Glutamatergic neuron (in vitro differentiated cells): Measurements from ENCODE around the gene CAPN5. TPM values are rescaled to one million over a fixed set of nuclear protein-coding genes. Genes with fewer than 3 reads are reported as not detected.
"Not testable (repeated sequence)": the region's sequence is repeated elsewhere in the genome, so short reads cannot be mapped to it uniquely, and the experiment has no call there.

Experiments
- DNase-seq: peaks from one replicate; pipeline ENCODE4 v3.0.0; 2022
- H3K27ac Mint-ChIP-seq: one replicate; pipeline ENCODE4 v1.8.0; 2020; ENCODE audit warnings: mild to moderate bottlenecking, mixed read lengths, inconsistent platforms; ENCODE audit not compliant: unreplicated experiment
- H3K27me3 Mint-ChIP-seq: one replicate; pipeline ENCODE4 v1.8.0; 2020; ENCODE audit warnings: mild to moderate bottlenecking, moderate library complexity, mixed read lengths, inconsistent platforms; ENCODE audit not compliant: unreplicated experiment
- H3K36me3 Mint-ChIP-seq: one replicate; pipeline ENCODE4 v1.8.0; 2020; ENCODE audit warnings: mild to moderate bottlenecking, mixed read lengths, inconsistent platforms; ENCODE audit not compliant: unreplicated experiment
- H3K4me1 Mint-ChIP-seq: one replicate; pipeline ENCODE4 v1.8.0; 2020; ENCODE audit warnings: mild to moderate bottlenecking, low read depth, mixed read lengths, inconsistent platforms; ENCODE audit not compliant: unreplicated experiment
- H3K4me3 Mint-ChIP-seq: one replicate; pipeline ENCODE4 v1.8.0; 2020; ENCODE audit warnings: mild to moderate bottlenecking, mixed read lengths, inconsistent platforms; ENCODE audit not compliant: unreplicated experiment
- H3K9me3 Mint-ChIP-seq: one replicate; pipeline ENCODE4 v1.8.0; 2020; ENCODE audit warnings: mild to moderate bottlenecking, moderate library complexity, mixed read lengths, inconsistent platforms; ENCODE audit not compliant: unreplicated experiment
- CTCF ChIP-seq: fragments of 200-600 bp; sonication (generic); IDR thresholded peaks from one replicate; pipeline ENCODE4 v1.5.0; 2021; ENCODE audit not compliant: partially characterized antibody, unreplicated experiment
- total RNA-seq: library from RNA; stranded (reverse); fragmentation: NEBNext Ultra II Directional; extraction: Animal tissue kit (Norgen Biotek cat#: 25700); gene quantifications from one replicate; pipeline ENCODE4 v1.2.1, GENCODE V29; 2021; ENCODE audit not compliant: unreplicated experiment

Gene CAPN5
- total RNA-seq, 1 donor from 2014 or later: 45.0 TPM

GRCh38 chr11:77057938-77058474 is 8.8 kb upstream of the CAPN5 start:
- H3K27me3 Mint-ChIP-seq: peaks cover 2% of the 10 kb centered on the region
- H3K27ac Mint-ChIP-seq: no peak overlapping the region
- TF ChIP-seq CTCF: no peak
- peaks cover 4% of the 10 kb centered on the region for H3K4me1 Mint-ChIP-seq
- DNase-seq: no peak
- no peak overlapping the region for H3K4me3 Mint-ChIP-seq
- peaks cover 3% of the 10 kb centered on the region for H3K9me3 Mint-ChIP-seq
- peaks cover 10% of the 10 kb centered on the region for H3K36me3 Mint-ChIP-seq

GRCh38 chr11:77058900-77059299 is 7.9 kb upstream of the CAPN5 start:
- no peak for TF ChIP-seq CTCF
- DNase-seq: no peak
- peaks cover 4% of the 10 kb centered on the region for H3K4me1 Mint-ChIP-seq
- H3K36me3 Mint-ChIP-seq: peaks cover 6% of the 10 kb centered on the region
- no peak overlapping the region for H3K27ac Mint-ChIP-seq
- peaks cover 8% of the 10 kb centered on the region for H3K9me3 Mint-ChIP-seq
- no peak overlapping the region for H3K4me3 Mint-ChIP-seq
- H3K27me3 Mint-ChIP-seq: peaks cover 2% of the 10 kb centered on the region

GRCh38 chr11:77059806-77060205 is 7.0 kb upstream of the CAPN5 start:
- Mint-ChIP-seq H3K4me3 (no peak overlapping the region), H3K36me3 (peaks cover 6% of the 10 kb centered on the region), H3K27ac (no peak overlapping the region), H3K27me3 (peaks cover 4% of the 10 kb centered on the region), H3K9me3 (peaks cover 8% of the 10 kb centered on the region), H3K4me1 (peaks cover 4% of the 10 kb centered on the region)
- no peak for DNase-seq
- no peak for TF ChIP-seq CTCF

DNA sequence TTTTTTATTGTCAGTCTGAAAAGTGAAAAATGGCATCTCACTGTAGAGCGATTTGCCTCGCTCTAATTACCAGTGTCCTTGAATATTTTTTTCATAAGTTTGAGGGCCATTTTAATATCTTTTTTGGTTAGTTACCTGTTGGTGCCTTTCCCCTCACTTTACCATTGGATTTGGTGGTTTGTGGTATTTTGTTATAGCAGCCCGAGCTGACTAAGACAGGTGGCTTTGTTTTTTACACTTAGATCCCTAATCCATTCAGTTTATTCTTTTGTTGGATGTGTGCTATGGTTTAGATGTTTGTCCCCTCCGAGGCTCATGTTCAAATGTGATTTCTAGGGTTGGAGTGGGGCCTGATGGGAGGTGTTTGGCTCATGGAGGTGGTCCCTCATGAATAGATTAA is 6.5 kb upstream of the CAPN5 start:
- Mint-ChIP-seq H3K4me3 (no peak overlapping the region), H3K36me3 (peaks cover 6% of the 10 kb centered on the region), H3K9me3 (peaks cover 8% of the 10 kb centered on the region), H3K4me1 (peaks cover under 1% of the 10 kb centered on the region), H3K27ac (no peak overlapping the region), H3K27me3 (peaks cover 6% of the 10 kb centered on the region)
- no peak for TF ChIP-seq CTCF
- DNase-seq: no peak

- not testable (repeated sequence) for H3K36me3 Mint-ChIP-seq, H3K27ac Mint-ChIP-seq, H3K4me1 Mint-ChIP-seq, H3K27me3 Mint-ChIP-seq, H3K4me3 Mint-ChIP-seq, H3K9me3 Mint-ChIP-seq, DNase-seq
These were observed 5.5 kb upstream of the CAPN5 start for GRCh38 chr11:77061258-77061657.
